LNCAP (cell line): Measurements from ENCODE around the gene NAGS.

ENCODE experiments used
- CTCF ChIP-seq: fragments of 450-650 bp; IDR thresholded peaks from 2 replicates; pipeline ENCODE4 v1.5.1; 2017; ENCODE audit warnings: mild to moderate bottlenecking

Gene NAGS

DNA sequence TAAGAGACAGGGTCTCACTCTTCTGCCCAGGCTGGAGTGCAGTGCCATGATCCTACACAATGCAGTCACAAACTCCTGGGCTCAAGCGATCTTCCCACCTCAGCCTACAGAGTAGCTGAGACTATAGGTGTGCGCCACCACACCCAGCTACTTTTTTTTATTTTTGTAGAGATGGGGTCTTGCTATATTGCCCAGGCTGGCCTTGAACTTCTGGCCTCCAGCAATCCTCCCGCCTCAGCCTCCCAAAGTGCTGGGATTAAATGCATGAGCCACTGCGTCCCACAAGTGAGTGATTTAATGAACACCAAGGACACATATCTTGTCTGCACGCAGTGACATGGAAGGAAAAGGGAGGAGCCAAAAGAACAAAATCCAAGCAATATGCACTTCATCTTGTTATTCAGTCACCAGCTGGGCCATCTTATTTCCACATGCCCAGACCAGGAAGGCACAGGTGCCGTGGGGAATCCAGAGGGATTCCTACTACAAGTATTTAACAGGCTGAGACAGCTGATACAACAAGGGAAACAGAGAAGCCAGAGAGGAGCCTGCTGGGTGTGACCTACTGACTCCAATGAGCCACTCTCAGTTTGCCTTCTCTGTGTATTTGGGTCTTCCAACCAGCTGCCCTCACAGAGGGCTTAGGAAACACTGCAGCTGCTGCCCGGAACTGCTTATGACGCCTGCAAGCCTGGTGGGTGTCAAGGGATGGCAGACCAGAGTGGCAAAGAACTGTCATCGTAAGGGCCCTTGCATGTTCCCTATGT lies 45.1 kb downstream of the NAGS start:
- no peak for TF ChIP-seq CTCF

GRCh38 chr17:44053125-44053872 lies 48.9 kb downstream of the NAGS start:
- TF ChIP-seq CTCF = no peak
